CD14-positive monocyte (primary cell): ENCODE measurements around the gene DISP1. TPM values are rescaled to one million over a fixed set of nuclear protein-coding genes. Genes with fewer than 3 reads are reported as not detected.

Experiments
- DNase-seq, 3 donors: peaks; one replicate each; pipeline ENCODE4 v3.0.0-alpha.2; 2011 to 2022
- H2AFZ ChIP-seq: 2 replicates; pipeline ENCODE4 v1.6.0; 2012; ENCODE audit warnings: mild to moderate bottlenecking, low read depth, low read length, inconsistent platforms; ENCODE audit not compliant: insufficient read depth, poor library complexity, severe bottlenecking
- H3K27ac ChIP-seq, 2 donors: 1 replicate in 1 of 2; 2 replicates in 1 of 2; pipeline ENCODE4 v1.5.1; 2012 to 2013; ENCODE audit warnings: low read length in 2 of 2, control low read depth in 1 of 2, inconsistent platforms in 1 of 2, low read depth in 1 of 2, mild to moderate bottlenecking in 1 of 2
- H3K27me3 ChIP-seq, 2 donors: one replicate each; pipeline versions ENCODE4 v1.6.0 to v1.6.1; 2011 to 2013; ENCODE audit warnings: low read length in 2 of 2; ENCODE audit not compliant: control insufficient read depth in 2 of 2, insufficient read depth in 2 of 2
- H3K36me3 ChIP-seq, 2 donors: replicated peaks in 1 of 2; 1 replicate in 1 of 2; 2 replicates in 1 of 2; pipeline versions ENCODE4 v1.5.1 to v1.6.1; 2012 to 2013; ENCODE audit warnings: low read length in 2 of 2, control low read depth in 1 of 2, inconsistent platforms in 1 of 2, mild to moderate bottlenecking in 1 of 2; ENCODE audit not compliant: insufficient read depth in 2 of 2, control insufficient read depth in 1 of 2
- H3K4me1 ChIP-seq, 2 donors: 1 replicate in 1 of 2; 2 replicates in 1 of 2; pipeline versions ENCODE4 v1.5.1 to v1.6.1; 2012 to 2013; ENCODE audit warnings: low read length in 2 of 2, control low read depth in 1 of 2, inconsistent platforms in 1 of 2, mild to moderate bottlenecking in 1 of 2, moderate library complexity in 1 of 2; ENCODE audit not compliant: insufficient read depth in 2 of 2, control insufficient read depth in 1 of 2
- H3K4me2 ChIP-seq: replicated peaks from 2 replicates; pipeline ENCODE3; 2012; ENCODE audit warnings: low read length, moderate library complexity, mild to moderate bottlenecking; ENCODE audit not compliant: poor library complexity, severe bottlenecking; ENCODE audit errors: extremely low read depth
- H3K4me3 ChIP-seq, 3 experiments: fragments of 200-600 bp in 1 of 3; sonication (generic) in 1 of 3; replicated peaks in 1 of 3; 1 replicate in 2 of 3; 2 replicates in 1 of 3; pipeline ENCODE4 v1.5.1; 2011 to 2013; ENCODE audit warnings: low read length in 3 of 3, mild to moderate bottlenecking in 3 of 3, control low read depth in 2 of 3, low read depth in 2 of 3, inconsistent platforms in 1 of 3, moderate library complexity in 1 of 3
- H3K79me2 ChIP-seq: 2 replicates; pipeline ENCODE4 v1.6.0; 2012; ENCODE audit warnings: mild to moderate bottlenecking, control low read depth, inconsistent platforms, low read length, moderate library complexity; ENCODE audit not compliant: insufficient read depth
- H3K9ac ChIP-seq: 2 replicates; pipeline ENCODE4 v1.6.0; 2017; ENCODE audit warnings: low read length, mild to moderate bottlenecking; ENCODE audit not compliant: insufficient read depth, poor library complexity, severe bottlenecking
- H3K9me3 ChIP-seq, 2 donors: replicated peaks in 1 of 2; 1 replicate in 1 of 2; 2 replicates in 1 of 2; pipeline versions ENCODE4 v1.5.1 to v1.6.1; 2012 to 2013; ENCODE audit warnings: low read length in 2 of 2, control low read depth in 1 of 2; ENCODE audit not compliant: control insufficient read depth in 1 of 2, insufficient read depth in 1 of 2
- H4K20me1 ChIP-seq: 2 replicates; pipeline ENCODE4 v1.6.0; 2012; ENCODE audit warnings: mild to moderate bottlenecking, low read length, control low read depth, moderate library complexity; ENCODE audit not compliant: insufficient read depth
- H3K27ac Mint-ChIP-seq, 7 donors: one replicate each; pipeline ENCODE4 v1.8.0; 2020; ENCODE audit warnings: mild to moderate bottlenecking in 7 of 7, mixed read lengths in 7 of 7, moderate library complexity in 6 of 7, inconsistent platforms in 2 of 7
- H3K27me3 Mint-ChIP-seq, 3 donors: one replicate each; pipeline ENCODE4 v1.8.0; 2021 to 2022; ENCODE audit warnings: low read depth in 3 of 3, mild to moderate bottlenecking in 3 of 3, mixed read lengths in 3 of 3, moderate library complexity in 3 of 3, inconsistent platforms in 1 of 3
- H3K36me3 Mint-ChIP-seq, 2 donors: one replicate each; pipeline ENCODE4 v1.8.0; 2020; ENCODE audit warnings: mixed read lengths in 2 of 2, inconsistent platforms in 1 of 2, mild to moderate bottlenecking in 1 of 2
- H3K4me1 Mint-ChIP-seq: one replicate; pipeline ENCODE4 v1.8.0; 2020; ENCODE audit warnings: mild to moderate bottlenecking, mixed read lengths
- H3K4me3 Mint-ChIP-seq, 2 donors: one replicate each; pipeline ENCODE4 v1.8.0; 2020; ENCODE audit warnings: mild to moderate bottlenecking in 2 of 2, mixed read lengths in 2 of 2, moderate library complexity in 1 of 2
- H3K9me3 Mint-ChIP-seq, 7 donors: one replicate each; pipeline ENCODE4 v1.8.0; 2020 to 2022; ENCODE audit warnings: mixed read lengths in 7 of 7, mild to moderate bottlenecking in 6 of 7, moderate library complexity in 6 of 7, inconsistent platforms in 2 of 7
- CTCF ChIP-seq: fragments of 200-600 bp; IDR thresholded peaks from one replicate; pipeline ENCODE4 v1.8.0; 2022; ENCODE audit warnings: antibody characterized with exemption, mild to moderate bottlenecking
- WGBS: methylation state at CpG from one replicate; pipeline ENCODE4 v1.1.5; 2013; ENCODE audit warnings: missing lambda C conversion rate; ENCODE audit not compliant: insufficient coverage; 5-methylcytosine and 5-hydroxymethylcytosine counted together
- intact Hi-C, 2 donors: fragments of 100-400 bp; cut with micrococcal nuclease; formaldehyde crosslinking; loops; one replicate each; pipeline versions ENCODE4 v1.15.0 to v1.15.1; 2023
- polyA plus RNA-seq, 3 donors: library from polyadenylated mRNA; depleted of rRNA in 1 of 3; unstranded in 2 of 3; stranded (reverse) in 1 of 3; fragments of 300-500 nt in 2 of 3; fragments of >200 nt in 1 of 3; fragmentation: Illumina TruSeq in 2 of 3; gene quantifications; 1 replicate in 2 of 3; 2 replicates in 1 of 3; pipeline ENCODE4 v1.2.3, GENCODE V29; 2012 to 2021

Gene DISP1
- polyA plus RNA-seq, 3 donors, result 0.34 to 2.1 (median 0.61) TPM

- H3K36me3 Mint-ChIP-seq, result peaks cover 0 to 8% of the 10 kb centered on the region in 2 donors
- H3K9me3 ChIP-seq, result peaks cover 6 to 11% of the 10 kb centered on the region in 2 donors
- no peak overlapping the region for H3K9ac ChIP-seq
- WGBS, result no CpG with 5 or more reads among the region's 2 CpGs
- no peaks in the 10 kb centered on the region for H3K36me3 ChIP-seq
- H3K79me2 ChIP-seq, result no peaks in the 10 kb centered on the region
- H3K27ac ChIP-seq, result no peak overlapping the region
- no peaks in the 10 kb centered on the region for H4K20me1 ChIP-seq
- no peak for DNase-seq
- H3K4me1 ChIP-seq, result peaks cover 23 to 28% of the 10 kb centered on the region in 2 donors
- no peaks in the 10 kb centered on the region for H3K27me3 Mint-ChIP-seq
- no peak for TF ChIP-seq CTCF
- H3K27me3 ChIP-seq, result no peaks in the 10 kb centered on the region
- no peak overlapping the region for H2AFZ ChIP-seq
- peaks cover 30% of the 10 kb centered on the region for H3K4me1 Mint-ChIP-seq
- H3K27ac Mint-ChIP-seq, result no peak overlapping the region
- no peak overlapping the region for H3K4me3 Mint-ChIP-seq
- no peak overlapping the region for H3K4me2 ChIP-seq
- intact Hi-C loops, result no loop called here
- no peak overlapping the region for H3K4me3 ChIP-seq
- H3K9me3 Mint-ChIP-seq, result peaks cover 8 to 16% (median 11%) of the 10 kb centered on the region in 7 donors
Observed at GRCh38 chr1:222769971-222770620, 44.7 kb upstream of the DISP1 start.

- Histone ChIP-seq H3K27me3 (no peaks in the 10 kb centered on the region), H3K79me2 (no peaks in the 10 kb centered on the region), H3K36me3 (no peaks in the 10 kb centered on the region), H2AFZ (peak overlapping the region; percentile 57), H3K4me1 (peaks cover 23 to 28% of the 10 kb centered on the region in 2 donors), H4K20me1 (no peaks in the 10 kb centered on the region), H3K4me2 (peak overlapping the region; percentile 64), H3K27ac (peak overlapping the region; percentile 30 to 60), H3K9me3 (peaks cover 6 to 11% of the 10 kb centered on the region in 2 donors), H3K4me3 (peak overlapping the region in 1 of 3 experiments; percentile 59), H3K9ac (peak overlapping the region; percentile 24)
- peak in 1 of 3 donors; percentile 11 for DNase-seq
- Mint-ChIP-seq H3K4me1 (peaks cover 25% of the 10 kb centered on the region), H3K9me3 (peaks cover 8 to 16% (median 10%) of the 10 kb centered on the region in 7 donors), H3K27ac (peak overlapping the region; percentile 58 to 87 (median 78)), H3K4me3 (peak overlapping the region in 1 of 2 donors; percentile 80), H3K36me3 (peaks cover 0 to 8% of the 10 kb centered on the region in 2 donors), H3K27me3 (no peaks in the 10 kb centered on the region)
- no CpG with 5 or more reads among the region's 4 CpGs for WGBS
- intact Hi-C loops, result no loop called here
- no peak for TF ChIP-seq CTCF
Observed at GRCh38 chr1:222772996-222773379, 41.9 kb upstream of the DISP1 start.
